Lower lobe of right lung (tissue), 2 donors: ENCODE results near the gene KCP. TPM values are rescaled to one million over a fixed set of nuclear protein-coding genes. Genes with fewer than 3 reads are reported as not detected.

Experiments used
- ATAC-seq, 2 donors: fragments of 200-7000 bp; cut with Tn5 transposase; one replicate each; pipeline ENCODE4 v1.9.1; 2020 to 2022; ENCODE audit warnings: mild to moderate bottlenecking in 2 of 2, moderate library complexity in 2 of 2
- DNase-seq: peaks from one replicate; pipeline ENCODE4 v3.0.0-alpha.2; 2020
- H3K27ac ChIP-seq: fragments of 200-600 bp; one replicate; pipeline ENCODE4 v1.8.0; 2022
- H3K27me3 ChIP-seq: fragments of 200-600 bp; one replicate; pipeline ENCODE4 v1.8.0; 2022; ENCODE audit warnings: low read depth
- H3K36me3 ChIP-seq: fragments of 200-600 bp; one replicate; pipeline ENCODE4 v1.8.0; 2022; ENCODE audit warnings: mild to moderate bottlenecking
- H3K4me1 ChIP-seq: fragments of 200-600 bp; one replicate; pipeline ENCODE4 v1.8.0; 2022
- H3K4me3 ChIP-seq: fragments of 200-600 bp; one replicate; pipeline ENCODE4 v1.8.0; 2022; ENCODE audit warnings: mild to moderate bottlenecking
- H3K9me3 ChIP-seq: fragments of 200-600 bp; one replicate; pipeline ENCODE4 v1.8.0; 2022
- CTCF ChIP-seq: fragments of 200-600 bp; IDR thresholded peaks from one replicate; pipeline ENCODE4 v1.8.0; 2022; ENCODE audit warnings: antibody characterized with exemption, mild to moderate bottlenecking
- intact Hi-C: fragments of 100-400 bp; cut with DNase I; formaldehyde crosslinking; loops from one replicate; pipeline ENCODE4 v1.11.0; 2022
- total RNA-seq: library from RNA; stranded (reverse); fragmentation: NEBNext Ultra II Directional; extraction: Animal tissue kit (Norgen Biotek cat#: 25700); gene quantifications from one replicate; pipeline ENCODE4 v1.2.1, GENCODE V29; 2021
- donor health status: DM: no; HTN: yes; CAD: no; lungs with severe emphysema.

KCP gene
- total RNA-seq, 1 donor from 2014 or later, result 1.3 TPM

GRCh38 chr7:128836729-128837348 is 73.7 kb downstream of the KCP start:
- TF ChIP-seq CTCF, result no peak
- H3K36me3 ChIP-seq, result no peaks in the 10 kb centered on the region
- intact Hi-C loops, result no loop called here
- DNase-seq (peak; percentile 32), ATAC-seq (no peak)
- peaks cover 14% of the 10 kb centered on the region for H3K27me3 ChIP-seq
- no peaks in the 10 kb centered on the region for H3K9me3 ChIP-seq
- peaks cover 22% of the 10 kb centered on the region for H3K4me1 ChIP-seq
- H3K4me3 ChIP-seq, result no peak overlapping the region
- no peak overlapping the region for H3K27ac ChIP-seq

GRCh38 chr7:128835790-128836641 is 74.5 kb downstream of the KCP start:
- ATAC-seq, result no peak

GRCh38 chr7:128835231-128835751 is 75.2 kb downstream of the KCP start:
- H3K27me3 ChIP-seq, result peaks cover 29% of the 10 kb centered on the region
- no peak overlapping the region for H3K4me3 ChIP-seq
- TF ChIP-seq CTCF, result no peak
- no peak overlapping the region for H3K27ac ChIP-seq
- no peak for ATAC-seq
- no peaks in the 10 kb centered on the region for H3K36me3 ChIP-seq
- H3K9me3 ChIP-seq, result no peaks in the 10 kb centered on the region
- H3K4me1 ChIP-seq, result peaks cover 37% of the 10 kb centered on the region
- intact Hi-C loops, result no loop called here
- no peak for DNase-seq

More at GRCh38 chr7:128835790-128836641, 74.5 kb downstream of the KCP start:
- Histone ChIP-seq H3K4me1 (peaks cover 30% of the 10 kb centered on the region), H3K9me3 (no peaks in the 10 kb centered on the region), H3K27me3 (peaks cover 22% of the 10 kb centered on the region), H3K36me3 (no peaks in the 10 kb centered on the region), H3K4me3 (no peak overlapping the region), H3K27ac (no peak overlapping the region)
- TF ChIP-seq CTCF, result no peak
- intact Hi-C loops, result no loop called here
- peak; percentile 39 for DNase-seq

- H3K4me3 ChIP-seq, result no peak overlapping the region
- no peak for ATAC-seq
- intact Hi-C loops, result no loop called here
- DNase-seq, result no peak
- H3K27ac ChIP-seq, result no peak overlapping the region
- H3K4me1 ChIP-seq, result peaks cover 46% of the 10 kb centered on the region
- H3K27me3 ChIP-seq, result peaks cover 38% of the 10 kb centered on the region
- H3K9me3 ChIP-seq, result no peaks in the 10 kb centered on the region
- no peak for TF ChIP-seq CTCF
- H3K36me3 ChIP-seq, result no peaks in the 10 kb centered on the region
Observed at GRCh38 chr7:128833946-128834325, 76.6 kb downstream of the KCP start.

- intact Hi-C loops, result no loop called here
- DNase-seq, result no peak
- H3K36me3 ChIP-seq, result no peaks in the 10 kb centered on the region
- H3K4me1 ChIP-seq, result peaks cover 46% of the 10 kb centered on the region
- peak overlapping the region; percentile 46 for H3K27ac ChIP-seq
- H3K4me3 ChIP-seq, result no peak overlapping the region
- H3K9me3 ChIP-seq, result no peaks in the 10 kb centered on the region
- H3K27me3 ChIP-seq, result peaks cover 44% of the 10 kb centered on the region
- TF ChIP-seq CTCF, result no peak
- ATAC-seq, result no peak
Observed at GRCh38 chr7:128833148-128833945, 77.2 kb downstream of the KCP start.
